ENCODE measurements around the gene TNKS1BP1. TPM values are rescaled to one million over a fixed set of nuclear protein-coding genes. Genes with fewer than 3 reads are reported as not detected.

Gene TNKS1BP1
- total and polyA plus RNA-seq, 2 of the 8 experiments (the other 6 are each of a cell fraction or from before 2014, with no cell fraction given): 50.0 to 122 TPM

DNA sequence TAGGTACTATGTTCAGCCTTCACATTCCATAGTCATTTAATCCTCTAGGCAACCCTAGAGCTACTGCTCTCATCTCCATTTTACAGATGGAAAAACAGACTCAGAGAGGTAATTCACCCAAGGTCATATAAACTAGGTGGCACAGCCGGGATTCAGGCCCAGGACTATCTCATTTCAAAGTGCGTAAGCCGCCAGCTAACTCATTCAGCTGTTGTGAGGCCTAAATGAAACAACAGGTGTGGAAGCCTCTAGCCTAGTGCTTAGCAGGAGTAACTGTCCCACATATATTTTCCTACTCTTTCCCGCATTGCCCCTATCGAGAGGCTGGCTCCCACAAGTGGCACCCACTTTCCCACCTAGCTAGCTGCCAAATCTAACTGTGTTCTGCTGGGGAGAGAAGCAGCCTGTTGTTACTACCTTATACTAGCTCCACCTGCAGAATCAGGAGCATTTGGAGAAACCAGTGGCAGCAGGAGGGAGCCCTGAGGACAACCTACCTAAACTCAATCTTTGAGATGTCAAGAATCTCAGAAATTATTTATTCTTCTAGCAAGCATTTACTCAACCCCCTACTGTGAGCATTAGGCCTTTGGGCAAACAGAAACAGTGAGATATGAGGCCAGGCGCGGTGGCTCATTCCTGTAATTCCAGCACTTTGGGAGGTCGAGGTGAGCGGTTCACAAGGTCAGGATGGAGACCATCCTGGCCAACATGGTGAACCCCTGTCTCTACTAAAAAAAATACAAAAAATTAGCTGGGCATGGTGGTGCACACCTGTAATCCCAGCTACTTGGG, 35.3 kb upstream of the TNKS1BP1 start (continued):
- TF ChIP-seq, protein P1, sequence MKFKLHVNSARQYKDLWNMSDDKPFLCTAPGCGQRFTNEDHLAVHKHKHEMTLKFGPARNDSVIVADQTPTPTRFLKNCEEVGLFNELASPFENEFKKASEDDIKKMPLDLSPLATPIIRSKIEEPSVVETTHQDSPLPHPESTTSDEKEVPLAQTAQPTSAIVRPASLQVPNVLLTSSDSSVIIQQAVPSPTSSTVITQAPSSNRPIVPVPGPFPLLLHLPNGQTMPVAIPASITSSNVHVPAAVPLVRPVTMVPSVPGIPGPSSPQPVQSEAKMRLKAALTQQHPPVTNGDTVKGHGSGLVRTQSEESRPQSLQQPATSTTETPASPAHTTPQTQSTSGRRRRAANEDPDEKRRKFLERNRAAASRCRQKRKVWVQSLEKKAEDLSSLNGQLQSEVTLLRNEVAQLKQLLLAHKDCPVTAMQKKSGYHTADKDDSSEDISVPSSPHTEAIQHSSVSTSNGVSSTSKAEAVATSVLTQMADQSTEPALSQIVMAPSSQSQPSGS (IDR thresholded peaks at IDR 0.05; ENCODE audit: low read length): no peak
- TF ChIP-seq EGR1 (IDR thresholded peaks at IDR 0.05; ENCODE audit: borderline replicate concordance, low read depth, low read length): no peak
